Neural progenitor cell (in vitro differentiated cells): Measurements from ENCODE around the gene TACC3.

ENCODE experiments used
- EZH2 ChIP-seq: fragments of 200-600 bp; sonication (generic); IDR thresholded peaks from 2 replicates; pipeline ENCODE4 v1.6.1; 2017; ENCODE audit warnings: antibody characterized with exemption, mild to moderate bottlenecking, moderate library complexity
- EZH2phosphoT487 ChIP-seq: fragments of 200-600 bp; sonication (generic); IDR thresholded peaks from 2 replicates; pipeline ENCODE4 v1.6.1; 2017; ENCODE audit warnings: antibody characterized with exemption
- TF ChIP-seq, protein P1 (sequence below): fragments of 200-600 bp; sonication (generic); IDR thresholded peaks from 2 replicates; pipeline ENCODE4 v1.5.1; 2017; ENCODE audit warnings: antibody characterized with exemption, mild to moderate bottlenecking

DNA sequence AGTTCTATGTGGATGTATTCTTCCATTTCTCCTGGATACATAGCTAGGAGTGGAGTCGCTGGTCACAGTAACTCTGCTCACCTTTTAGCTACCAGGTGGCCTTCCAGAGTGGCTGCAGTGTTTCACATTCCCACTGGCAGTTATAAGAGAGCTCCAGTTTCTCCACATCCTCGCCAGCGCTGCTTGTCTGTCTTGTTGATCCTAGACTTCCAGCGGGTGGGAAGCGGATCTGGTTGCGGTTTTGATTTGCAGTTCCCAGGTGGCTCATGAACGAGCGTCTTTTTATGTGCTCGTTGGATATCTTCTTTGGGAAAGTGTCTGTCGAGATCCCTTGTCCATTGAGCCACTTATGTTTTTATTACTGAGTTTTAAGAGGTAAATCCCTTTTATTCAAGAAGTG is 11.6 kb downstream of the TACC3 start:
- TF ChIP-seq, protein P1, sequence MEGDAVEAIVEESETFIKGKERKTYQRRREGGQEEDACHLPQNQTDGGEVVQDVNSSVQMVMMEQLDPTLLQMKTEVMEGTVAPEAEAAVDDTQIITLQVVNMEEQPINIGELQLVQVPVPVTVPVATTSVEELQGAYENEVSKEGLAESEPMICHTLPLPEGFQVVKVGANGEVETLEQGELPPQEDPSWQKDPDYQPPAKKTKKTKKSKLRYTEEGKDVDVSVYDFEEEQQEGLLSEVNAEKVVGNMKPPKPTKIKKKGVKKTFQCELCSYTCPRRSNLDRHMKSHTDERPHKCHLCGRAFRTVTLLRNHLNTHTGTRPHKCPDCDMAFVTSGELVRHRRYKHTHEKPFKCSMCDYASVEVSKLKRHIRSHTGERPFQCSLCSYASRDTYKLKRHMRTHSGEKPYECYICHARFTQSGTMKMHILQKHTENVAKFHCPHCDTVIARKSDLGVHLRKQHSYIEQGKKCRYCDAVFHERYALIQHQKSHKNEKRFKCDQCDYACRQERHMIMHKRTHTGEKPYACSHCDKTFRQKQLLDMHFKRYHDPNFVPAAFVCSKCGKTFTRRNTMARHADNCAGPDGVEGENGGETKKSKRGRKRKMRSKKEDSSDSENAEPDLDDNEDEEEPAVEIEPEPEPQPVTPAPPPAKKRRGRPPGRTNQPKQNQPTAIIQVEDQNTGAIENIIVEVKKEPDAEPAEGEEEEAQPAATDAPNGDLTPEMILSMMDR: no peak
- TF ChIP-seq EZH2: no peak
- no peak for TF ChIP-seq EZH2phosphoT487
